Epithelial cell of esophagus (primary cell): ENCODE measurements around the gene PRKG1.

Experiments
- DNase-seq: peaks from one replicate; pipeline ENCODE4 v3.0.0; 2010; ENCODE audit warnings: low read depth
- H3K4me3 ChIP-seq: 2 replicates; pipeline ENCODE4 v1.5.1; 2011; ENCODE audit warnings: mild to moderate bottlenecking, low read length, control low read depth
- TF ChIP-seq, protein P1 (sequence below): IDR thresholded peaks from 2 replicates; pipeline ENCODE4 v1.5.1; 2011; ENCODE audit warnings: low read depth, mild to moderate bottlenecking, low read length, control low read depth, inconsistent platforms; ENCODE audit not compliant: insufficient read depth; ENCODE audit errors: missing control alignments

PRKG1 gene

DNA sequence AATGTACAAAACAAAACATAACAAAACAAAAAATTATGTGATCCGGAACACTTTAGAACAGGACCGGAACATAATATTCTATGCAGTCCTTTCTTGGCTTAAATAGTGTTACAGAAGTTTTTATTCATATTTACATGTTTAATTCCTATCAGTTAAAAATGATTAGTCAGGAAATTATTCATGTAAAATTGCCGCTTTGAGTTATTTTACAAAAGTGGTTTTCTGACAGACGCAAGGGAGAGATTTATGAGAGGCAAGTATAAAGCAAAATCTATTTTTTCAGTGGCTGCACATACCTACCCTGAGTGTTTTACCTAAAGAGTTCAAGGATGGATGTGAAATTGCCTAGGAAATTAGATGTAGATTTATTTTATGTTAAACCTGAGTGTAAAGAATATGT, 1009.1 kb downstream of the PRKG1 start:
- no peak for DNase-seq
- no peak overlapping the region for H3K4me3 ChIP-seq
- TF ChIP-seq, protein P1, sequence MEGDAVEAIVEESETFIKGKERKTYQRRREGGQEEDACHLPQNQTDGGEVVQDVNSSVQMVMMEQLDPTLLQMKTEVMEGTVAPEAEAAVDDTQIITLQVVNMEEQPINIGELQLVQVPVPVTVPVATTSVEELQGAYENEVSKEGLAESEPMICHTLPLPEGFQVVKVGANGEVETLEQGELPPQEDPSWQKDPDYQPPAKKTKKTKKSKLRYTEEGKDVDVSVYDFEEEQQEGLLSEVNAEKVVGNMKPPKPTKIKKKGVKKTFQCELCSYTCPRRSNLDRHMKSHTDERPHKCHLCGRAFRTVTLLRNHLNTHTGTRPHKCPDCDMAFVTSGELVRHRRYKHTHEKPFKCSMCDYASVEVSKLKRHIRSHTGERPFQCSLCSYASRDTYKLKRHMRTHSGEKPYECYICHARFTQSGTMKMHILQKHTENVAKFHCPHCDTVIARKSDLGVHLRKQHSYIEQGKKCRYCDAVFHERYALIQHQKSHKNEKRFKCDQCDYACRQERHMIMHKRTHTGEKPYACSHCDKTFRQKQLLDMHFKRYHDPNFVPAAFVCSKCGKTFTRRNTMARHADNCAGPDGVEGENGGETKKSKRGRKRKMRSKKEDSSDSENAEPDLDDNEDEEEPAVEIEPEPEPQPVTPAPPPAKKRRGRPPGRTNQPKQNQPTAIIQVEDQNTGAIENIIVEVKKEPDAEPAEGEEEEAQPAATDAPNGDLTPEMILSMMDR = no peak

DNA sequence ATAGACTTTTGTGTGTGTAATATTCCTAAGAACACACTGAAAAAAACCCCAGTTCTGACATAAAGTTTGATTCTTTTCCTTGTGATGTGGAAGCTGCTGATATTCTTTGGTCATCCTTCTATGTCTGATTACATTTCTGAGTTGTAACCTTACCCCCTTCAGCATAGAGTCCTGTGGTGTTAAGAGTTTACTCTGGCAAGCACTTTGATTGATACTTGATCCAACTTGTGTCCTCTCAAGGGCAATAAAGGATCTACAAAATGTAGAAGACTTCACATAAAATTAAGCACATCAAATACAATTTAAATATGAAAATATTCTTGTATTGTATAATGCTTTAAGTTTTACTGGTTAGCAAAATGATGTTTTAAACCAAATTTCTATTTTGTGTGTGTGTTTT, 1018.1 kb downstream of the PRKG1 start:
- no peak for DNase-seq
- H3K4me3 ChIP-seq = no peak overlapping the region
- TF ChIP-seq, protein P1 = no peak

DNA sequence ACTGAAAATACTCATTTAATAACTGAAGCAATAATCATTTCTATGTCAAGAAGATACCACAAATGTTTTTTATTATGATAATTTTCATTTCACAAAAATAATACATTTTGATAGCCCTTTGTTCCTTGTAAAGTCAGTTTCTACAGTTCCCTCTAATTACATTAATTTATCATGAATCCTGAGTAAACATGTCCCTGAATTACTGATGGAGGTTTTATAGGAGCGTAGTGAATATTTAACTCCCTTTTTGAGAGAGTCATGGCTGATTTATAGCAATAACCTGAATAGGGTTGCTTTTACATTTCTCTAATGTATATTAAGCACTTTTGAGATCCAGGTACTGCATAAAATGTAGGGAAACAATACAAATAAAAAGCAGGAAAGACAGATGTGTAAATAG, 1023.8 kb downstream of the PRKG1 start:
- TF ChIP-seq, protein P1 = no peak
- H3K4me3 ChIP-seq = no peak overlapping the region
- DNase-seq = no peak

DNA sequence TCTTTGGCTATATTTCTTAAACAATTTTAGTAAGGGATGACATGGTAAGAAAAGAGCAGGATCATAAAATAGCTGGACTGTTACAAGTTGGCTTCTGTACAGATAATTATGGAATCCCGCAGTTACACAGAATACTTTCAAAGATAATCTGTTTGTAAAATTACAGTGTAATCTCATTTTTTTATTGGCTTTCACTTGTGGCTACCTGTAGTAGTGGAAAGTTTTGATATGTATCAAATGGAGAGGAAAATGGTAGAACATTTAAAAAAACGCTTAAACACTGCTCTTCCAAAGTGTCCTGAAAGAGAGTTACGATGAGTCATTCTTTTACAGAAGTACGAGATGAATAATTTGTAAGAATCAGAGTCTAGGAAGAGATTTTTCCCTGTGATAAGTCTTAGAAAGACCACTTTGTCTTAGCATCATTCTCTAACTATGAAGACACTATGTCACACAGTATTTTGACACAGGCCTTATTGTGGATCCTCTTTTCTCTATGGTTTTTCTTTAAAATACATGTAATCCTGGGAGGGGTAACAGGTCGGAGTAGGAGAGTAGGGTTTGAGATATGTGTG, 1024.8 kb downstream of the PRKG1 start:
- no peak overlapping the region for H3K4me3 ChIP-seq
- TF ChIP-seq, protein P1 = no peak
- no peak for DNase-seq

DNA sequence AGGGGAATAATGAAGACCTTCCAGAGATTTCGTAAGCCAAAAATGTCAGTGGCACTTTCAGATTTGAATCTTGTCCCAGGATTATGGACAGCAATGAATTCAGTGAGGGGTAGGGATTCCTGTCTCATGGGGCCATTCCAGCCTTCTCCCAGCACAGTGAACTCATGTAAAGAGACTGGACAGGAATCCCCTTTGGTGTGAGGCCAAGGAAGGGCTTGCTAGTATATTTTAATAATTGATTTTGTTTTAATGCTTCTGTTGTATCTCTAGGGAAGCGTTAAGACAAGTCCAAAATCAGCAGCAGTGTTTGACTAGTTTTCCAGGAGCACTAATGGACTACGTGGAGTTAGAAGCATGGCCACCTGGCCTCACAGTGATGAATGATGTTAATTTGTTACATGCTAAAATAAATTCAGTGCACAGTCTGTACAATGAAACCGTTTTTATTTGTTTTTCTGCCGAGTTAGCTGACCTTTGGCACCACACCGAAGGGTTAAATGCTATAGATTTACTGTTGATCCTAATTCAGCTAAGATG, 1025.8 kb downstream of the PRKG1 start:
- no peak for DNase-seq
- H3K4me3 ChIP-seq = no peak overlapping the region
- TF ChIP-seq, protein P1 = no peak

DNA sequence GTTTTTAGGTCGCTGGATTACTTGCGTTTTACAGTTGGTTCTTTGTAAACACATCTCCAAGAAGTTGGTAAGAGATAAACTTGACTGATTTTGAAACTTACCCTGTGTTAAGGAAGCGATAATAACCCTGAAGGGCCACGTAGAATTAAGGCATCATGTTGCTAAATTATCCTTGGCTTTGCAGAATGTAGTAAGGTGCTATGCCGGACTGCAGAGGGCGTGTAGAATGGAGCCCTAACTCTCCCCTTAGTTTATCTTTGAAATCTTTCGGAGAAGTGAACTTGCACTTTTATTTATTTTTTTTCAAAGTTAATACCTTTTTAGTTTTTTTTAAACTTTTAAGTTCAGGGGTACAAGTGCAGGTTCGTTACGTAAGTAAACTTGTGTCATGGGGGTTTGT, 1031.0 kb downstream of the PRKG1 start:
- no peak overlapping the region for H3K4me3 ChIP-seq
- TF ChIP-seq, protein P1 = no peak
- DNase-seq = no peak

DNA sequence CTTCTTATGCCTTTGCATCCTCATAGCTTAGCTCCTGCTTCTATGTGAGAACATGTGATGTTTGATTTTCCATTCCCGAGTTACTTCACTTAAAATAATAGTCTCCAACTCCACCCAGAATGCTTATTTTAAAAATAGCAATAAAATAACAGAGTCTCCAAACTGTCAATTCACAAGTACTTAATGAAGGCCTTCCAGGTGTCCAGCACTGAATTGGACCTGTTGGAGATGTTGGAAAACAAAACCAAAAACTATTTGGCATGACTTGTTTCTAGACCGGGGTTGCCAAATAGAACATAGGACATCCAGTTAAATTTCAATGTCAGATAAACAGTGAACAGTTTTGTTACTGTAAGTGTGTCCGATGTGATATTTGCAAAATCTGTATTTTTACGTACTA, 1031.7 kb downstream of the PRKG1 start:
- no peak overlapping the region for H3K4me3 ChIP-seq
- TF ChIP-seq, protein P1 = no peak
- no peak for DNase-seq
